ENCODE results near the gene SLC4A7. TPM values are rescaled to one million over a fixed set of nuclear protein-coding genes. Genes with fewer than 3 reads are reported as not detected.

The SLC4A7 gene
- total and polyA plus RNA-seq, 10 of the 15 experiments (the other 5 are each of a cell fraction or from before 2014, with no cell fraction given) = 4.4 to 41.4 (median 18.3) TPM

DNA sequence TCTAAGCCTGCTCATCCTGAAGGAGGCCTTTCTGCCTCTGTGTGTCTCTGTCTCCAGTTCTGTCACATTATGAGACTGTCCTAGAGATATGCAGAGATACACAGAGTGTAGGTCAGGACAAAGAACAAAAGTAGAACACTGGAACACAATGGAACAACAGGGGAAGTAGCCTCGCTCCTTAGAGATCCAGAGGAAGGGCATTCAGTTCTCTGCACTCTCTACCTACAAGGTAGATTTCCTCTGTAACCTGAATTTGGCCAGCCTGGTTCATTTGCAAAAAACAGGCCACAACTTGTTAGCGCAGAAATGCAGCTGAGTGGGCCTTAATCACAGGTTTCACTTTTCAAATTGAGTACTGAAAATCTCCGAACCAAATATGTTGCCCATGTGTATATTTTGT, 134.4 kb downstream of the SLC4A7 start:
- WGBS (ENCODE audit: insufficient coverage, insufficient replicate concordance, low lambda C conversion rate, missing lambda C conversion rate) = 5% methylated on average over 3 of the region's 3 CpGs
- Histone ChIP-seq H3K4me1 (ENCODE audit: control insufficient read depth, insufficient read depth, low read length) (peaks cover 10% of the 10 kb centered on the region), H3K9me3 (replicated peaks; ENCODE audit: control insufficient read depth, insufficient read depth, low read length) (no peaks in the 10 kb centered on the region), H4K20me1 (ENCODE audit: control insufficient read depth, insufficient read depth) (no peaks in the 10 kb centered on the region), H3K4me2 (ENCODE audit: control insufficient read depth, insufficient read depth) (peak overlapping the region; percentile 95), H3K27ac (ENCODE audit: control insufficient read depth, insufficient read depth) (peak overlapping the region; percentile 73), H3K4me3 (no peak overlapping the region), H3K27me3 (replicated peaks in 1 of 2; ENCODE audit: control insufficient read depth in 2 of 2, insufficient read depth in 2 of 2, low read length in 1 of 2) (no peaks in the 10 kb centered on the region), H3K36me3 (ENCODE audit: control insufficient read depth in 2 of 2, insufficient read depth in 2 of 2, low read length in 1 of 2) (no peaks in the 10 kb centered on the region), H2AFZ (ENCODE audit: control insufficient read depth, low read depth, low read length) (peak overlapping the region; percentile 96), H3K79me2 (ENCODE audit: control insufficient read depth, insufficient read depth, low read length) (no peaks in the 10 kb centered on the region), H3K9ac (ENCODE audit: control insufficient read depth, insufficient read depth, low read length) (peak overlapping the region; percentile 57)
- FAIRE-seq (peak; percentile 85), DNase-seq (ENCODE audit: low read depth, low spot score) (peak; percentile 56), ATAC-seq (peak; percentile 85)
- ChIA-PET CTCF (interaction anchor here (0.6 to 2.5 kb wide), 18 partner anchors 8 to 978 kb away, joined by 3 to 15 read pairs (median 4); partner anchors contain the start of gene SLC4A7), RAD21 (ENCODE audit: unreplicated experiment) (interaction anchor here (0.5 to 1.7 kb wide), 8 partner anchors 8 to 335 kb away, joined by 3 to 6 read pairs (median 4); partner anchors contain the start of gene SLC4A7), SMC1A (ENCODE audit: uncharacterized antibody, unreplicated experiment) (interaction anchor here (0.7 to 3.3 kb wide), 13 partner anchors 8 to 986 kb away, joined by 3 to 18 read pairs (median 4); partner anchors contain the start of gene SLC4A7), POLR2A (no interaction called here)
- BruUV-seq (replicated peaks) = no TSS peak
- in situ Hi-C loops (cut with MboI) (no loop called here), intact Hi-C loops (cut with micrococcal nuclease; ENCODE audit: unreplicated experiment) (no loop called here)
- TF ChIP-seq DPF2 (IDR thresholded peaks at IDR 0.05) (peak; percentile 43; the same call in 1 of the 2 replicates), NBN (IDR thresholded peaks at IDR 0.05) (peak; percentile 40; the same call in 1 of the 2 replicates), ZNF217 (IDR thresholded peaks at IDR 0.05) (no peak), IKZF1 (conservative IDR thresholded peaks at IDR 0.05) (peak; percentile 52; the same call in 1 of the 2 replicates), POLR2AphosphoS2 (IDR thresholded peaks at IDR 0.05; ENCODE audit: low read depth, low read length) (no peak), FOXM1 (IDR thresholded peaks at IDR 0.05; ENCODE audit: low read depth, low read length) (no peak), NFIC (IDR thresholded peaks at IDR 0.05; ENCODE audit: low read depth, low read length) (peak; percentile 26; the same call in 1 of the 2 replicates), MTA2 (IDR thresholded peaks at IDR 0.05; ENCODE audit: low read depth) (peak; percentile 77), MXI1 (IDR thresholded peaks at IDR 0.05; ENCODE audit: low read depth, low read length) (peak; percentile 51; the same call in 1 of the 2 replicates), BCL11A (IDR thresholded peaks at IDR 0.05; ENCODE audit: low read depth, low read length) (peak; percentile 43; the same call in 1 of the 2 replicates), MLLT1 (IDR thresholded peaks at IDR 0.05) (0 out of 2 replicates have a peak, but pooled peaks have one; percentile 19), IKZF2 (IDR thresholded peaks at IDR 0.05) (peak; percentile 59 to 62), ZNF24 (IDR thresholded peaks at IDR 0.05) (0 out of 2 replicates have a peak, but pooled peaks have one; percentile 14)
- TF ChIP-seq, protein P1, sequence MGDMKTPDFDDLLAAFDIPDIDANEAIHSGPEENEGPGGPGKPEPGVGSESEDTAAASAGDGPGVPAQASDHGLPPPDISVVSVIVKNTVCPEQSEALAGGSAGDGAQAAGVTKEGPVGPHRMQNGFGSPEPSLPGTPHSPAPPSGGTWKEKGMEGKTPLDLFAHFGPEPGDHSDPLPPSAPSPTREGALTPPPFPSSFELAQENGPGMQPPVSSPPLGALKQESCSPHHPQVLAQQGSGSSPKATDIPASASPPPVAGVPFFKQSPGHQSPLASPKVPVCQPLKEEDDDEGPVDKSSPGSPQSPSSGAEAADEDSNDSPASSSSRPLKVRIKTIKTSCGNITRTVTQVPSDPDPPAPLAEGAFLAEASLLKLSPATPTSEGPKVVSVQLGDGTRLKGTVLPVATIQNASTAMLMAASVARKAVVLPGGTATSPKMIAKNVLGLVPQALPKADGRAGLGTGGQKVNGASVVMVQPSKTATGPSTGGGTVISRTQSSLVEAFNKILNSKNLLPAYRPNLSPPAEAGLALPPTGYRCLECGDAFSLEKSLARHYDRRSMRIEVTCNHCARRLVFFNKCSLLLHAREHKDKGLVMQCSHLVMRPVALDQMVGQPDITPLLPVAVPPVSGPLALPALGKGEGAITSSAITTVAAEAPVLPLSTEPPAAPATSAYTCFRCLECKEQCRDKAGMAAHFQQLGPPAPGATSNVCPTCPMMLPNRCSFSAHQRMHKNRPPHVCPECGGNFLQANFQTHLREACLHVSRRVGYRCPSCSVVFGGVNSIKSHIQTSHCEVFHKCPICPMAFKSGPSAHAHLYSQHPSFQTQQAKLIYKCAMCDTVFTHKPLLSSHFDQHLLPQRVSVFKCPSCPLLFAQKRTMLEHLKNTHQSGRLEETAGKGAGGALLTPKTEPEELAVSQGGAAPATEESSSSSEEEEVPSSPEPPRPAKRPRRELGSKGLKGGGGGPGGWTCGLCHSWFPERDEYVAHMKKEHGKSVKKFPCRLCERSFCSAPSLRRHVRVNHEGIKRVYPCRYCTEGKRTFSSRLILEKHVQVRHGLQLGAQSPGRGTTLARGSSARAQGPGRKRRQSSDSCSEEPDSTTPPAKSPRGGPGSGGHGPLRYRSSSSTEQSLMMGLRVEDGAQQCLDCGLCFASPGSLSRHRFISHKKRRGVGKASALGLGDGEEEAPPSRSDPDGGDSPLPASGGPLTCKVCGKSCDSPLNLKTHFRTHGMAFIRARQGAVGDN (IDR thresholded peaks at IDR 0.05) = peak; percentile 96
- TF ChIP-seq, protein P2, sequence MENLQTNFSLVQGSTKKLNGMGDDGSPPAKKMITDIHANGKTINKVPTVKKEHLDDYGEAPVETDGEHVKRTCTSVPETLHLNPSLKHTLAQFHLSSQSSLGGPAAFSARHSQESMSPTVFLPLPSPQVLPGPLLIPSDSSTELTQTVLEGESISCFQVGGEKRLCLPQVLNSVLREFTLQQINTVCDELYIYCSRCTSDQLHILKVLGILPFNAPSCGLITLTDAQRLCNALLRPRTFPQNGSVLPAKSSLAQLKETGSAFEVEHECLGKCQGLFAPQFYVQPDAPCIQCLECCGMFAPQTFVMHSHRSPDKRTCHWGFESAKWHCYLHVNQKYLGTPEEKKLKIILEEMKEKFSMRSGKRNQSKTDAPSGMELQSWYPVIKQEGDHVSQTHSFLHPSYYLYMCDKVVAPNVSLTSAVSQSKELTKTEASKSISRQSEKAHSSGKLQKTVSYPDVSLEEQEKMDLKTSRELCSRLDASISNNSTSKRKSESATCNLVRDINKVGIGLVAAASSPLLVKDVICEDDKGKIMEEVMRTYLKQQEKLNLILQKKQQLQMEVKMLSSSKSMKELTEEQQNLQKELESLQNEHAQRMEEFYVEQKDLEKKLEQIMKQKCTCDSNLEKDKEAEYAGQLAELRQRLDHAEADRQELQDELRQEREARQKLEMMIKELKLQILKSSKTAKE (IDR thresholded peaks at IDR 0.05; ENCODE audit: low read depth, poor library complexity, severe bottlenecking) = peak; percentile 71
- TF ChIP-seq, protein P3, sequence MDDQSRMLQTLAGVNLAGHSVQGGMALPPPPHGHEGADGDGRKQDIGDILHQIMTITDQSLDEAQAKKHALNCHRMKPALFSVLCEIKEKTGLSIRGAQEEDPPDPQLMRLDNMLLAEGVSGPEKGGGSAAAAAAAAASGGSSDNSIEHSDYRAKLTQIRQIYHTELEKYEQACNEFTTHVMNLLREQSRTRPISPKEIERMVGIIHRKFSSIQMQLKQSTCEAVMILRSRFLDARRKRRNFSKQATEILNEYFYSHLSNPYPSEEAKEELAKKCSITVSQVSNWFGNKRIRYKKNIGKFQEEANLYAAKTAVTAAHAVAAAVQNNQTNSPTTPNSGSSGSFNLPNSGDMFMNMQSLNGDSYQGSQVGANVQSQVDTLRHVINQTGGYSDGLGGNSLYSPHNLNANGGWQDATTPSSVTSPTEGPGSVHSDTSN (IDR thresholded peaks at IDR 0.05; ENCODE audit: insufficient replicate concordance, low read depth, low read length) = no peak

Measured in GM12878 (cell line).